Hepatocyte (in vitro differentiated cells): Measurements from ENCODE around the gene SPRED2. TPM values are rescaled to one million over a fixed set of nuclear protein-coding genes. Genes with fewer than 3 reads are reported as not detected.

Experiments used
- DNase-seq: peaks from one replicate; pipeline ENCODE4 v3.0.0-alpha.2; 2016; ENCODE audit warnings: low spot score
- H2AFZ ChIP-seq: fragments of 200-600 bp; sonication (generic); 2 replicates; pipeline ENCODE4 v1.6.0; 2016; ENCODE audit warnings: antibody characterized with exemption, mild to moderate bottlenecking
- H3K27ac ChIP-seq: fragments of 200-600 bp; sonication (generic); 2 replicates; pipeline ENCODE4 v1.5.1; 2016; ENCODE audit warnings: mild to moderate bottlenecking
- H3K27me3 ChIP-seq: fragments of 200-600 bp; sonication (generic); 2 replicates; pipeline ENCODE4 v1.6.1; 2016
- H3K36me3 ChIP-seq: fragments of 200-600 bp; sonication (generic); replicated peaks from 2 replicates; pipeline ENCODE4 v1.5.1; 2016; ENCODE audit warnings: low read depth; ENCODE audit not compliant: insufficient read depth
- H3K4me1 ChIP-seq: fragments of 200-600 bp; sonication (generic); 2 replicates; pipeline ENCODE4 v1.5.1; 2016; ENCODE audit warnings: mild to moderate bottlenecking, moderate library complexity; ENCODE audit not compliant: insufficient read depth
- H3K4me2 ChIP-seq: fragments of 200-600 bp; sonication (generic); 2 replicates; pipeline ENCODE4 v1.6.0; 2016
- H3K4me3 ChIP-seq: fragments of 200-600 bp; sonication (generic); 2 replicates; pipeline ENCODE4 v1.5.1; 2016; ENCODE audit warnings: mild to moderate bottlenecking
- H3K79me2 ChIP-seq: fragments of 200-600 bp; sonication (generic); 2 replicates; pipeline ENCODE4 v1.6.0; 2017; ENCODE audit warnings: mild to moderate bottlenecking
- H3K9me2 ChIP-seq: fragments of 200-600 bp; sonication (generic); replicated peaks from 2 replicates; pipeline ENCODE4 v1.6.0; 2017; ENCODE audit warnings: mild to moderate bottlenecking; ENCODE audit not compliant: insufficient read depth
- H3K9me3 ChIP-seq: fragments of 200-600 bp; sonication (generic); 2 replicates; pipeline ENCODE4 v1.5.1; 2016; ENCODE audit warnings: low read depth, mild to moderate bottlenecking
- H4K20me1 ChIP-seq: fragments of 200-600 bp; sonication (generic); 2 replicates; pipeline ENCODE4 v1.6.0; 2016; ENCODE audit warnings: mild to moderate bottlenecking; ENCODE audit not compliant: insufficient read depth, poor library complexity, severe bottlenecking
- CTCF ChIP-seq: fragments of 200-600 bp; sonication (generic); IDR thresholded peaks from 2 replicates; pipeline ENCODE4 v1.5.1; 2016; ENCODE audit warnings: antibody characterized with exemption, mild to moderate bottlenecking; ENCODE audit not compliant: poor library complexity
- EZH2 ChIP-seq: fragments of 200-600 bp; sonication (generic); IDR thresholded peaks from 2 replicates; pipeline ENCODE4 v1.6.1; 2016; ENCODE audit warnings: antibody characterized with exemption, mild to moderate bottlenecking, borderline replicate concordance
- EZH2phosphoT487 ChIP-seq: fragments of 200-600 bp; sonication (generic); IDR thresholded peaks from one replicate; pipeline ENCODE4 v1.6.1; 2018; ENCODE audit warnings: antibody characterized with exemption, mild to moderate bottlenecking, low read depth, moderate library complexity; ENCODE audit not compliant: unreplicated experiment, severe bottlenecking
- WGBS: methylation state at CpG from one replicate; pipeline ENCODE4 v1.1.6; 2016; ENCODE audit warnings: low lambda C conversion rate; ENCODE audit errors: missing lambda C conversion rate; 5-methylcytosine and 5-hydroxymethylcytosine counted together
- polyA plus RNA-seq: library from polyadenylated mRNA; unstranded; fragments of >200 nt; fragmentation: Nextera tagmentation; extraction: Ambion mirVana; gene quantifications from 2 replicates; pipeline ENCODE4 v1.2.1, GENCODE V29; 2016
- total RNA-seq: library from RNA; depleted of rRNA; stranded (reverse); fragments of >200 nt; gene quantifications from 2 replicates; pipeline ENCODE4 v1.2.3, GENCODE V29; 2014

SPRED2 gene
- total and polyA plus RNA-seq, 2 experiments from 2014 or later, result 12.7 to 14.1 TPM

GRCh38 chr2:65298089-65298488 is 134.3 kb downstream of the SPRED2 start:
- DNase-seq, result no peak
- Histone ChIP-seq H3K4me3 (no peak overlapping the region), H3K4me1 (peaks cover 25% of the 10 kb centered on the region), H3K27me3 (no peaks in the 10 kb centered on the region), H3K9me2 (no peaks in the 10 kb centered on the region), H3K36me3 (no peaks in the 10 kb centered on the region), H3K9me3 (no peaks in the 10 kb centered on the region), H3K79me2 (no peaks in the 10 kb centered on the region), H4K20me1 (no peaks in the 10 kb centered on the region), H2AFZ (no peak overlapping the region), H3K27ac (no peak overlapping the region), H3K4me2 (no peak overlapping the region)
- TF ChIP-seq CTCF (no peak), EZH2phosphoT487 (no peak), EZH2 (no peak)
- 95% methylated on average over 5 of the region's 5 CpGs for WGBS

- H3K4me1 ChIP-seq, result peaks cover 25% of the 10 kb centered on the region
- 84% methylated on average over 9 of the region's 9 CpGs for WGBS
- no peak overlapping the region for H3K4me2 ChIP-seq
- H3K36me3 ChIP-seq, result no peaks in the 10 kb centered on the region
- no peaks in the 10 kb centered on the region for H3K9me3 ChIP-seq
- H3K79me2 ChIP-seq, result no peaks in the 10 kb centered on the region
- H3K27me3 ChIP-seq, result no peaks in the 10 kb centered on the region
- no peak for TF ChIP-seq EZH2
- TF ChIP-seq CTCF, result no peak
- TF ChIP-seq EZH2phosphoT487, result no peak
- no peak overlapping the region for H3K4me3 ChIP-seq
- H2AFZ ChIP-seq, result no peak overlapping the region
- no peak for DNase-seq
- no peaks in the 10 kb centered on the region for H3K9me2 ChIP-seq
- H3K27ac ChIP-seq, result no peak overlapping the region
- H4K20me1 ChIP-seq, result no peaks in the 10 kb centered on the region
Measured at GRCh38 chr2:65297544-65297943, 134.9 kb downstream of the SPRED2 start.

GRCh38 chr2:65296971-65297370 is 135.4 kb downstream of the SPRED2 start:
- Histone ChIP-seq H3K4me1 (peaks cover 25% of the 10 kb centered on the region), H3K79me2 (no peaks in the 10 kb centered on the region), H3K9me3 (no peaks in the 10 kb centered on the region), H3K27ac (no peak overlapping the region), H3K4me3 (no peak overlapping the region), H4K20me1 (no peaks in the 10 kb centered on the region), H3K9me2 (no peaks in the 10 kb centered on the region), H2AFZ (no peak overlapping the region), H3K27me3 (no peaks in the 10 kb centered on the region), H3K36me3 (no peaks in the 10 kb centered on the region), H3K4me2 (no peak overlapping the region)
- DNase-seq, result no peak
- TF ChIP-seq EZH2phosphoT487 (no peak), EZH2 (no peak), CTCF (no peak)
- WGBS, result 97% methylated on average over 7 of the region's 7 CpGs

- Histone ChIP-seq H3K36me3 (no peaks in the 10 kb centered on the region), H3K9me2 (no peaks in the 10 kb centered on the region), H4K20me1 (no peaks in the 10 kb centered on the region), H3K27me3 (no peaks in the 10 kb centered on the region), H3K9me3 (no peaks in the 10 kb centered on the region), H3K4me2 (peak overlapping the region; percentile 17), H3K79me2 (no peaks in the 10 kb centered on the region), H2AFZ (no peak overlapping the region), H3K27ac (peak overlapping the region; percentile 2), H3K4me1 (peaks cover 4% of the 10 kb centered on the region), H3K4me3 (no peak overlapping the region)
- TF ChIP-seq CTCF (no peak), EZH2 (no peak), EZH2phosphoT487 (no peak)
- DNase-seq, result no peak
- 36% methylated on average over 6 of the region's 6 CpGs for WGBS
Measured at GRCh38 chr2:65294701-65295100, 137.7 kb downstream of the SPRED2 start.
